GM18526 (cell line): Measurements from ENCODE around the gene TSGA10IP.
A peak's percentile ranks its signal among the peaks of the same experiment; 100 is the strongest.

Experiments
- POLR2A ChIP-seq: IDR thresholded peaks from 3 replicates; pipeline ENCODE4 v1.6.1; 2011; ENCODE audit not compliant: insufficient read length; ENCODE audit errors: extremely low read depth

TSGA10IP gene

GRCh38 chr11:65945430-65945911 lies at the start of gene TSGA10IP:
TSGA10IP (plus strand) TSS chr11:65945480; CDS start chr11:65945676, 196 bp downstream.
- TF ChIP-seq POLR2A, result no peak

DNA sequence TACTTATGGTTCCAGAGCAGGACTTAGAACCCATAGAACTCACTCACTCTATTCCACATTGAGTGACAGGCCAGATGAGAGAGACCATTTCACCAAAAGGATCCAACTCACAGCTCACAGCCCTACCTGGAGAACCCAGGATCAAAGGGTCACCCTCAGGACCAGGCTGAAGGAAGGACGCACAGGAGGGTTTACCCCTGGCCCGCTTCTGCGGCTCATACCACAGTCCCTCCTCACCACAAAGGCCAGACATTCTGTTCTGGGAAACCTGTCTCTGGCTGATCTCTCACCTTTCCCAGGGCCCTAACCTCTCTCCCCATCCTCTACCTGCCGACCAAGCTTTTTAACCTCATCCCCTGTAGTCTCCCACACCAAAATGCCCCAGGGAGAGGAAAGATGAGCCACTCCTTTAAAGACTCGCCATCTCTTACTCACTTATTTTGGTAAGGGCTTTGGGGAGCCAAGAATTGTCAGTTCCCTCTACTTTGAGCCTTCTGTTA lies 49.7 kb upstream of the TSGA10IP start:
- no peak for TF ChIP-seq POLR2A

- TF ChIP-seq POLR2A, result no peak
These were observed 49.0 kb upstream of the TSGA10IP start for GRCh38 chr11:65896034-65896999.

- TF ChIP-seq POLR2A, result no peak
These were observed 48.2 kb upstream of the TSGA10IP start for GRCh38 chr11:65897020-65897471.

GRCh38 chr11:65898656-65899355 lies 46.5 kb upstream of the TSGA10IP start:
- no peak for TF ChIP-seq POLR2A

GRCh38 chr11:65899356-65900124 lies 45.7 kb upstream of the TSGA10IP start:
- TF ChIP-seq POLR2A, result no peak

DNA sequence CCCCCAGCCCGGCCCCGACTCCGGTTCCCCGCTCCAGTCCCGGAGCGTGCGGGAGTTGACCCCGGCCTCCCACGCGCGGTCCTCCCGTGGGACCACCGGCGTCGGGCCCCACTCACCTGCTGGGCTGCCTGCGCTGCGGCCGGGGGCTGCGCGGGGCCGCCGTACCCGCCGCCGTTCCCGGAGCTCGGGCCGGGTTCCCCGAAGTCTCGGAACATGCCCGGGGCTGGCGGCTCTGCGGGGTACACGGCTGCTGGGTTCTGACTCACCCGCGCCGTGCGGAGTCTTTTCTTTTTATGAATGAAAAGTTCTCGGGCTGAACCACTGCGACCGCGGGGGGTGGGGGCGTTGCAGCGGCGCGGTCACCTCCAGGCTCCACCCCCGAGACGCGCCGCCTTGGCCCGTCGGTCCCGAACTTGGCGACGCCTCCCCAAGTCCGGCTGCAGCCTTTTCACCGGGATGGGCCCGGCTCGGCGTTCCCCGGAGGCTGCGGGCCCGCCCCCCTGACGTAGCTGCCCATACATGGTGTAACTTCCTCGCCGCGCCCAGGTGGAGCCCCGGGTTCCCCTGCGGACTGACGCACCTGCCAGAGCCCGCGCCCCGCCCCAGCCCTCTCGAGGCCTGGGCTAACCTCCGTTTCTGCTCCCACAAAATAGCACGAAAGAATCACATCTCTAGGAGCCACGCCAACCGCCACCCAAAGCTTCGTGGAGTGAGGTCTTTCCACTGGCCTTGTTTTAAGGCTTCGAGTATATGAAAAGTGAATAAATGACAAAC lies 45.0 kb upstream of the TSGA10IP start, which contains the start of gene FOSL1:
Gene FOSL1, minus strand, starts transcription at position 264 of the 774 bp plus-strand sequence. Its CDS starts 49 bp downstream, at position 215.
- TF ChIP-seq POLR2A, result peak; percentile 22

DNA sequence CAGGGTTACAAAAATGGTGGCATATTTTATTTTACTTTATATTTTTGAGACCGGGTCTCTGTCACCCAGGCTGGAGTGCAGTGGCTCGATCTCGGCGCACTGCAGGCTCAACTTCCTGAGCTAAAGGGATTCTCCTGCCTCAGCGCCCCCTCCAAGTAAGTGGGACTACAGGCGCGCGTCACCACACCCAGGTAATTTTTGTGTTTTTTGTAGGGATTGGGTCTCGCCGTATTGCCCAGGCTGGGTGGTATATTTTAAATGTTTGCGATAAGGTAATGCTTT lies 44.4 kb upstream of the TSGA10IP start:
- TF ChIP-seq POLR2A, result no peak

- no peak for TF ChIP-seq POLR2A
These were observed 42.2 kb upstream of the TSGA10IP start for GRCh38 chr11:65903068-65903481.

- TF ChIP-seq POLR2A, result no peak
These were observed 41.6 kb upstream of the TSGA10IP start for GRCh38 chr11:65903715-65904114.

GRCh38 chr11:65906602-65907001 lies 38.7 kb upstream of the TSGA10IP start:
- no peak for TF ChIP-seq POLR2A

DNA sequence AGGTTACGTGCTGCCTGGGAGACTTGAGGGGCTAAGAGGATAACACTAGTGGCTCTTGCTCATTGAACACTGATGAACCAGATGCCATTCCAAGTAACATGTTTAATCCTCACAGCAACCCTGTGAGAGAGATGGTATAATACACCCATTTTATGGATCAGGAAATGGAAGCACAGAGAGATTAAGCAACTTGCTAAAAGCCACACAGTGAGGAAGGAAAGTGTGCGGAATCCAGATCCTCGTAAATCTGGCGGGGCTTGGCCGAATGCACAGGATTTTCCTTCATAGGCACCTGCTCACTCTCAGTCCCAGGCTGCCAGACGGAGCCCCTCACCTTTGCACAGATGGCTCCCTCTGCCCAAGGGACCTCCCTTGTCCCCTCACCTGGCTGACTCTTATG lies 37.4 kb upstream of the TSGA10IP start:
- TF ChIP-seq POLR2A, result no peak

GRCh38 chr11:65911682-65912568 lies 33.4 kb upstream of the TSGA10IP start:
- TF ChIP-seq POLR2A, result no peak

GRCh38 chr11:65912845-65913244 lies 32.4 kb upstream of the TSGA10IP start:
- no peak for TF ChIP-seq POLR2A
